ENCODE results near the gene GID4.

GID4 gene

DNA sequence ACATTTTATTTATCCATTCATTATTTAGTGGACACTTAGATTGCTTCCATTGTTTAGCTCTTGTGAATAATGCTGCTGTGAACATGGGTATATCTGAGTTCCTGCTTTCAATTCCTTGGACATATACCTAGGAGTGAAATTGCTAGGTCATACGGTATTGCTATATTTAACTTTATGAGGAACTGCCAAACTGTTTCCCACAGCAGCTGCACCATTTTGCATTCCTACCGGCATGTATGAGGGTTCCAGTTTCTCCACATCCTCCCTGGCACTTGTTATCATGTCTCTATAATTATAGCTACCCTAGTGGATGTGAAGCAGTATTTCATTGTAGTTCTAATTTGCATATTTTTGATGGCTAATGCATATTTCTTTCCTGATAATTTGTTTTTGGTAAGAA, 24.8 kb downstream of the GID4 start:
- TF ChIP-seq, protein P1, sequence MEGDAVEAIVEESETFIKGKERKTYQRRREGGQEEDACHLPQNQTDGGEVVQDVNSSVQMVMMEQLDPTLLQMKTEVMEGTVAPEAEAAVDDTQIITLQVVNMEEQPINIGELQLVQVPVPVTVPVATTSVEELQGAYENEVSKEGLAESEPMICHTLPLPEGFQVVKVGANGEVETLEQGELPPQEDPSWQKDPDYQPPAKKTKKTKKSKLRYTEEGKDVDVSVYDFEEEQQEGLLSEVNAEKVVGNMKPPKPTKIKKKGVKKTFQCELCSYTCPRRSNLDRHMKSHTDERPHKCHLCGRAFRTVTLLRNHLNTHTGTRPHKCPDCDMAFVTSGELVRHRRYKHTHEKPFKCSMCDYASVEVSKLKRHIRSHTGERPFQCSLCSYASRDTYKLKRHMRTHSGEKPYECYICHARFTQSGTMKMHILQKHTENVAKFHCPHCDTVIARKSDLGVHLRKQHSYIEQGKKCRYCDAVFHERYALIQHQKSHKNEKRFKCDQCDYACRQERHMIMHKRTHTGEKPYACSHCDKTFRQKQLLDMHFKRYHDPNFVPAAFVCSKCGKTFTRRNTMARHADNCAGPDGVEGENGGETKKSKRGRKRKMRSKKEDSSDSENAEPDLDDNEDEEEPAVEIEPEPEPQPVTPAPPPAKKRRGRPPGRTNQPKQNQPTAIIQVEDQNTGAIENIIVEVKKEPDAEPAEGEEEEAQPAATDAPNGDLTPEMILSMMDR (conservative IDR thresholded peaks at IDR 0.05; ENCODE audit: low read length) = no peak
- no peak for DNase-seq (ENCODE audit: low read depth)
- no peak overlapping the region for H3K4me3 ChIP-seq (ENCODE audit: low read length)

DNA sequence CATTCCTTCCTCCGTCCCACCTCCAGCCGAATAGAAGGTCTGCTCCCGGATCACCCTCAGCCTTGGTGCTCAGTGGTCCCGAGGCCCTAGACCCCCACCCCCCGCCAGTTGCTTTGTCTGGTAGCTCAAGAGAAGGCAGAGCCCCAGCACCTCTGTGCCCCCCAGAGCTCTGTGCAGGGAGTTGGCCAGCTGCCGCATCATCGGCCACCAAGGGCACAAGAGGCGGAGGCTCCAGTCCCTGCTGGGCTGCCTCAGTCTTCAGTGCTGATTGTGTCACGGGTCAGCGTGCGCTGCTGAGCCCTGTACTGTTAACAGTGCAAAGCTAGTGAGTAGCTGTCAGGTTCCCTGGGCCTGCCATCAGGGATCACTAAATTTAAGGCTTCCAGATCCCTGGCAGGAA, 26.3 kb downstream of the GID4 start:
- no peak for DNase-seq (ENCODE audit: low read depth)
- no peak overlapping the region for H3K4me3 ChIP-seq (ENCODE audit: low read length)
- TF ChIP-seq, protein P1 (conservative IDR thresholded peaks at IDR 0.05; ENCODE audit: low read length) = no peak

DNA sequence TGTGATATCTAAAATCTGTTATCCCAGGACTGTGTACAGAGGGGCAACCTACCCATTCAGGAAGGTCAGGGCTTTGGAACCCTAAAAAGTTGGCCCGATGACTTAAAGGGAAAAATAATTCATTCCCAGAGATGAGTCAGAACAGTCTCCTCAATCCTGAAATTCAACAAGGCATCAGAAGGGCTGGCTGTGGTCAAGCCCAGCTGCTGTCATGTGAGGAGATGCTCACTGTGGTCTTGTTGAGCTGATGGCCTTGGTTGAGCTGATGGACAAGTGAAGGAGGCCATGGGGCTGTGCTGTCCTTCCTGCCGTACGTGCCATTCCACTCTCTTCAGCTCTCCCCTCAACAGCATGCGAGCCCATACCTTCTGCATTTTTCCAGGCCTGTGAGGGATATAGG, 27.7 kb downstream of the GID4 start:
- H3K4me3 ChIP-seq (ENCODE audit: low read length) = no peak overlapping the region
- DNase-seq (ENCODE audit: low read depth) = no peak
- TF ChIP-seq, protein P1 (conservative IDR thresholded peaks at IDR 0.05; ENCODE audit: low read length) = no peak

DNA sequence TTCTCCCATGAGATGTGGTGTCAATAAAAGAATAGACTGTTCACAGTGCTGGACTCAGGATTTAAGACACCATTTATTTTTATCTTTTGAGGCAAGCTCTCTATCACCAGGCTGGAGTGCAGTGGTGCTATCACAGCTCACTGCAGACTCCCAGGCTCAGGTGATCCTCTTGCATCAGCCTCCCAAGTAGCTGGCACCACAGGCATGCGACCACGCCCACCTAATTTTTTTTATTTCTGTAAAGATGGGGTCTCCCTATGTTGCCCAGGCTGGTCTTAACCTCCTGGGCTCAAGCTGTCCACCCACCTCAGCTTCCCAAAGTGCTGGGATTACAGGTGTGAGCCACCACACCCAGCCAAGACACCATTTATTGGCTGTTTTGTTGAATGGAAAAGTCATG, 29.9 kb downstream of the GID4 start:
- TF ChIP-seq, protein P1 (conservative IDR thresholded peaks at IDR 0.05; ENCODE audit: low read length) = no peak
- no peak overlapping the region for H3K4me3 ChIP-seq (ENCODE audit: low read length)
- no peak for DNase-seq (ENCODE audit: low read depth)

DNA sequence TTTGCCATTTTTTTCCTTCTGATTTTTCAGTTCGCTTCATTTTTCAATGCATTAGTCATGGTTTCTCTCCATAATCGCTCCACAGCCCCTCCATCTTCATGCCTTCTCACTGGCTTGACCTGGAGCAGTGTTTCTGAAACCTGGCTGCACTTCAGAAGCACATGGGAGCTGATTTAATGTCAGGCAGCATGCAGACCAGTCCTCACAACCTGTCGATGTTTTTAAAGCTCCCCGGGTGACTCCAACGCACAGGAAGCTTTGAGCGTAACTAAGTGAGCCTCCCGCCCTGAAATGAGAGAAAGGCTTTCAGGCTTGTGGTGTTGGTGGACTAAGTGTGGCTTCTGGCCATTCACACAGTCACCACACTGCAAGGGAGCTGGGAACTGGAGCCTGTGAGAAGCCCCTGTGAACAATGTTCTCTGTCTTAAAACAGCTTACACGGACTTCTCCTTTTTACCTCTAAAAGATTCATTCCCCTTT, 31.7 kb downstream of the GID4 start:
- peak; percentile 49 for DNase-seq (ENCODE audit: low read depth)
- H3K4me3 ChIP-seq (ENCODE audit: low read length) = peak overlapping the region; percentile 32
- TF ChIP-seq, protein P1 (conservative IDR thresholded peaks at IDR 0.05; ENCODE audit: low read length) = no peak

DNA sequence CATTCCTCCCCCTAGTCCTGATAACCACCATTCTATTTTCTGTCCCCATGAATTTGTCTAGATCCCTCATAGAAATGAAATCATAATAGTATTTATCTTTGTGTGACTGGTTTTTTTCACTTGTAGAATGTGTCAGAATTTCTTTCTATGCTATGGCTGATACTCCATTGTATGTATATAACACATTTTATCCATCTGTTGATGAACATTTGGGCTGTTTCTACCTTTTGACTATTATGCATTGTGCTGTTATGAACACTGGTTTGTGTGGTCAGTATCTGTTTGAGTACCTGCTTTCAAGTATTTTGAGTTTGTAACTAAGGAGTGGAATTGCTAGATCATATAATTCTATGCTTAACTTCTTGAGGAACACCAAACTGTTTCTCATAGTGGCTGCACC, 32.5 kb downstream of the GID4 start:
- no peak for DNase-seq (ENCODE audit: low read depth)
- H3K4me3 ChIP-seq (ENCODE audit: low read length) = no peak overlapping the region
- TF ChIP-seq, protein P1 (conservative IDR thresholded peaks at IDR 0.05; ENCODE audit: low read length) = no peak

DNA sequence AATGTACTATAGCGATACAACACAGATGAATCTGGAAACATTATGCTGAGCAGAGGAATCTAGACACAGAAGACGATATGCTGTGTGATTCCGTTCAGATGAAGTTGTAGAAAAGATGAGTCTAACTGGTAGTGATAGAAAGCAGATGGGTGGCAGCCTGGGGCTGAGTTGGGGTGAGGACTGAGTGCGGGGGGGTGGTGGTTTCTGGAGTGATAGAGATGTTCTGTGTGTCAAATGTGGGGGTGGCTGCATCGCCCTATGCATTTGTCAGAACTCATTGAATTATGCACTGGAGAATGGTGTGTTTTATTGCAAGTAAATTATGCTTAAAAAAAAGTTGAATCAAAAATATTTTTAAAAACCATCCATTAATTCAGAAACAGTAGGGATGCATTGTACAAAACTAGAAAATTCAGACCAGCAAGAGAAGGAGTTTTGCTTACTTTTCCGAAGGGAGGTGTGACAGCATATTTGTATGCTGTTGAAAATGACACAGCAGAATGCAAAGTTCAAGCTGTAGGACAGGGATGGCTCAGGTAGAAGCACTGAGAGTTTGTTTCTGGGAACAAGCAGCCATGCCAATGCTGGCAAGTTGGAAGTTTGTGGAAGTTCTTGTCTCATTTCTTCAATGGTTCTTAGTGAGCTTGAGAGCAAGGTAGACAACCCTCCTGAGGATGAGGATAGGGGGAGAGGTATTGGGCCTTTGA, 35.5 kb downstream of the GID4 start:
- no peak overlapping the region for H3K4me3 ChIP-seq (ENCODE audit: low read length)
- TF ChIP-seq, protein P1 (conservative IDR thresholded peaks at IDR 0.05; ENCODE audit: low read length) = no peak

More for the DNA sequence above, 35.5 kb downstream of the GID4 start:
- DNase-seq (ENCODE audit: low read depth) = no peak

All from AG10803 (cell line).